K562 (cell line): ENCODE measurements around the gene IGF2R. TPM values are rescaled to one million over a fixed set of nuclear protein-coding genes. Genes with fewer than 3 reads are reported as not detected.

Source experiments
- ATAC-seq: fragments of 200-7000 bp; cut with Tn5 transposase; 3 replicates; pipeline ENCODE4 v1.9.1; 2020; ENCODE audit warnings: moderate library complexity
- BruUV-seq: library from RNA; stranded (reverse); fragments of 400-500 nt; replicated peaks from 2 replicates; lab custom pipeline; 2021; lab: Mats Ljungman, UMichigan
- CTCF ChIA-PET: fragments of 300-600 bp; formaldehyde crosslinking; extraction: SDS; loops from one replicate; lab custom pipeline; 2021; ENCODE audit warnings: low intra/inter-chr PET ratio; lab: Yijun Ruan, JAX
- POLR2A ChIA-PET: fragments of 300-600, 350-650 bp; sonication (Branson Sonifier 250); formaldehyde crosslinking; extraction: SDS; loops from one replicate; lab custom pipeline; 2021; ENCODE audit warnings: antibody characterized with exemption, inconsistent platforms; lab: Yijun Ruan, JAX
- DNase-seq, 4 experiments: peaks; one replicate each; pipeline versions ENCODE4 v3.0.0 to v3.0.0-alpha.2; 2011 to 2018; ENCODE audit warnings: low spot score in 3 of 4, mixed read lengths in 3 of 4; ENCODE audit errors: extremely low read depth in 1 of 4
- FAIRE-seq: peaks from 2 replicates; lab custom pipeline; 2011; peaks lifted over from hg19 to GRCh38; lab: Jason Lieb, UNC
- H2AFZ ChIP-seq: 2 replicates; pipeline ENCODE4 v1.6.0; 2011; ENCODE audit warnings: low read depth, low read length, control low read depth, inconsistent platforms
- H3K27ac ChIP-seq: fragments of 200-600 bp; 3 replicates; pipeline ENCODE4 v1.8.0; 2011; ENCODE audit warnings: low read depth, mild to moderate bottlenecking, control low read depth, inconsistent platforms, low read length, moderate library complexity, mixed read lengths; ENCODE audit errors: extremely low read depth
- H3K27me3 ChIP-seq, 2 experiments: fragments of 300-600 bp in 1 of 2; 2 replicates in 1 of 2; 3 replicates in 1 of 2; pipeline versions ENCODE4 v1.6.0 to v1.8.0; 2011; ENCODE audit warnings: inconsistent platforms in 2 of 2, low read length in 2 of 2, mild to moderate bottlenecking in 1 of 2, mixed read lengths in 1 of 2, moderate library complexity in 1 of 2; ENCODE audit not compliant: control insufficient read depth in 2 of 2, insufficient read depth in 2 of 2
- H3K36me3 ChIP-seq: fragments of 300-600 bp; 3 replicates; pipeline ENCODE4 v1.8.0; 2011; ENCODE audit warnings: mild to moderate bottlenecking, low read length, inconsistent platforms; ENCODE audit not compliant: control insufficient read depth, insufficient read depth
- H3K4me1 ChIP-seq, 2 experiments: fragments of 200-600 bp in 1 of 2; replicated peaks in 1 of 2; 2 replicates in 1 of 2; 3 replicates in 1 of 2; pipeline versions ENCODE4 v1.5.1 to v1.8.0; 2011; ENCODE audit warnings: inconsistent platforms in 2 of 2, low read length in 2 of 2, mild to moderate bottlenecking in 1 of 2, mixed read lengths in 1 of 2, moderate library complexity in 1 of 2; ENCODE audit not compliant: control insufficient read depth in 2 of 2, insufficient read depth in 2 of 2
- H3K4me2 ChIP-seq: 2 replicates; pipeline ENCODE4 v1.6.1; 2011; ENCODE audit warnings: low read length, control low read depth, inconsistent platforms, mixed read lengths; ENCODE audit not compliant: insufficient read depth
- H3K4me3 ChIP-seq: fragments of 200-600 bp; sonication (generic), shearing (Covaris generic); 2 replicates; pipeline ENCODE4 v1.5.1; 2016; ENCODE audit warnings: control low read depth, inconsistent platforms
- H3K79me2 ChIP-seq: fragments of 200-600 bp; 3 replicates; pipeline ENCODE4 v1.8.0; 2011; ENCODE audit warnings: low read length, inconsistent platforms; ENCODE audit not compliant: control insufficient read depth, insufficient read depth
- H3K9ac ChIP-seq, 2 experiments: 2 replicates each; pipeline versions ENCODE4 v1.6.0 to v1.6.1; 2011; ENCODE audit warnings: low read depth in 2 of 2, low read length in 2 of 2, control low read depth in 1 of 2, inconsistent platforms in 1 of 2, mild to moderate bottlenecking in 1 of 2, mixed read lengths in 1 of 2; ENCODE audit not compliant: insufficient read depth in 1 of 2
- H3K9me1 ChIP-seq: one replicate; pipeline ENCODE4 v1.6.0; 2011; ENCODE audit warnings: inconsistent platforms, mild to moderate bottlenecking, low read length, moderate library complexity; ENCODE audit not compliant: control insufficient read depth, insufficient read depth
- H3K9me3 ChIP-seq: replicated peaks from 2 replicates; pipeline ENCODE4 v1.5.1; 2011; ENCODE audit warnings: low read depth, low read length, inconsistent platforms; ENCODE audit not compliant: control insufficient read depth, insufficient read depth
- H4K20me1 ChIP-seq: replicated peaks from 2 replicates; pipeline ENCODE4 v1.6.1; 2011; ENCODE audit warnings: low read length, inconsistent platforms, mixed read lengths; ENCODE audit not compliant: control insufficient read depth, insufficient read depth
- NFIC ChIP-seq: fragments of 450-650 bp; IDR thresholded peaks from 2 replicates; pipeline ENCODE4 v1.6.1; 2017; ENCODE audit warnings: mild to moderate bottlenecking, inconsistent platforms
- PURB ChIP-seq: sonication (generic); formaldehyde crosslinking; IDR thresholded peaks from 2 replicates; pipeline ENCODE4 v1.9.0; 2021; ENCODE audit warnings: low read depth, mild to moderate bottlenecking, missing genetic modification reagents
- RHOXF2B ChIP-seq: fragments of 250-450 bp; sonication (Bioruptor Pico); conservative IDR thresholded peaks from 2 replicates; pipeline ENCODE4 v1.5.1; 2021
- TAF15 ChIP-seq: fragments of 200-400 bp; formaldehyde crosslinking; IDR thresholded peaks from 2 replicates; pipeline ENCODE4 v1.6.1; 2017; ENCODE audit warnings: mild to moderate bottlenecking, low read depth, low read length, moderate library complexity
- U2AF1 ChIP-seq: fragments of 200-400 bp; formaldehyde crosslinking; optimal IDR thresholded peaks from 2 replicates; pipeline ENCODE3; 2017; ENCODE audit warnings: mild to moderate bottlenecking, low read depth, low read length, moderate library complexity
- ZFP36 ChIP-seq: fragments of 150-350 bp; IDR thresholded peaks from 2 replicates; pipeline ENCODE4 v1.6.1; 2018; ENCODE audit warnings: low read length, low read depth; ENCODE audit not compliant: partially characterized antibody
- ZNF274 ChIP-seq: IDR thresholded peaks from 2 replicates; pipeline ENCODE4 v1.6.1; 2011; ENCODE audit warnings: low read depth, mild to moderate bottlenecking, low read length, moderate library complexity, borderline replicate concordance
- whole genome bisulfite sequencing: fragments of 100-300 bp; shearing (Covaris generic); methylation state at CpG from one replicate; pipeline ENCODE4 v1.1.6; 2016; ENCODE audit warnings: low coverage, mixed read lengths; ENCODE audit not compliant: insufficient coverage; ENCODE audit errors: missing lambda C conversion rate; 5-methylcytosine and 5-hydroxymethylcytosine counted together
- in situ Hi-C: fragments of 300-500 bp; cut with MboI; formaldehyde crosslinking; loops from 4 replicates; pipeline ENCODE4 v1.15.0; 2018; ENCODE audit warnings: inconsistent platforms, mixed read lengths
- intact Hi-C: fragments of 100-400 bp; cut with micrococcal nuclease; formaldehyde crosslinking; loops from 2 replicates; pipeline ENCODE4 v1.14.2; 2022
- polyA plus RNA-seq, 8 experiments: library from polyadenylated mRNA; depleted of rRNA in 4 of 8; stranded (reverse) in 5 of 8; unstranded in 3 of 8; fragments of >200 nt; fragmentation: Nextera tagmentation in 2 of 8; fragmentation: Illumina TruSeq in 1 of 8; extraction: Ambion mirVana in 2 of 8; extraction: Trizol in 1 of 8; gene quantifications; 2 replicates each; pipeline versions ENCODE4 v1.2.1 to v1.2.3, GENCODE V29; 2011 to 2014; ENCODE audit warnings: inconsistent platforms in 1 of 8, missing spikeins in 1 of 8
- total RNA-seq, 7 experiments: library from RNA; depleted of rRNA in 6 of 7; stranded (reverse); fragments of >200 nt in 6 of 7; fragmentation: Illumina TruSeq in 2 of 7; extraction: Trizol in 2 of 7; gene quantifications; 2 replicates each; pipeline versions ENCODE4 v1.2.1 to v1.2.3, GENCODE V29; 2011 to 2021; ENCODE audit warnings: low replicate concordance in 1 of 7
- TF ChIP-seq, protein P1 (sequence below): fragments of 250-450 bp; sonication (Bioruptor Pico); IDR thresholded peaks from 2 replicates; pipeline ENCODE4 v1.8.0; 2021; ENCODE audit warnings: moderate library complexity, mild to moderate bottlenecking, inconsistent platforms

Gene IGF2R
- total and polyA plus RNA-seq, 9 of the 15 experiments (the other 6 are each of a cell fraction or from before 2014, with no cell fraction given) = 3.5 to 92.3 (median 34.5) TPM

DNA sequence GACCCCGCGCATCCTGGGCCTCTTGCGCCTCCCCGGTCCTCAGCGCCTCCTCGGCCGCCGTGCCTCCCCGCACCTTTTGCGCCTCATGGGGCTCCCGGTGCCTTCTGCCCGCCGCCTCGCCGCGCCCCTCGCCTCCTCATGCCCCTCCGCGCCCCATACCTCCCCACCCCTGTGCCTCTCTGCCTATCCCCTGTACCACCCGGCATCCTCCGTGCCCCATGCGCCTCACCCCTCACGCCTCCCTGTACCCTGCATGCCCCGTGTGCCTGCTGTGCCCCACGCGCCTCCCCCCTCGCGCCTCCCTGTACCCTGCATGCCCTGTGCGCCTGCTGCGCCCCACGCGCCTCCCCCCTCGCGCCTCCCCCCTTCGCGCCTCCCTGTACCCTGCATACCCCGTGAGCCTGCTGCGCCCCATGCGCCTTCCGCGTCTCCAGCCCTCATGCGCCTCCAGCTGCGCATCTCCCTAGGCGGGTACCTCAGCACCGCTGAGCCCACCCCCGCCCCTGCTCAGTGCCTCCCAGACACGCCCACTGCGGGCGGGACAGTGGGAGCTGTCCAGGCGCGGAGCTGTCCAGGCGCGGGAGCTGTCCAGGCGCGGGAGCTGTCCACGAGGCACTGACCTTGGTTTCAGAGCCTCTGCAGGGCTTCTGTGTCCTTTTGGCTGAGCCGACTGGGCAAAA lies 37.1 kb downstream of the IGF2R start (continued):
- peak; percentile 17; the same call in 1 of the 2 replicates for TF ChIP-seq NFIC
- no peak for TF ChIP-seq U2AF1
- TF ChIP-seq ZNF274 = no peak
- no peak for TF ChIP-seq PURB (CRISPR knock-in tag)
- no peak for TF ChIP-seq ZFP36

DNA sequence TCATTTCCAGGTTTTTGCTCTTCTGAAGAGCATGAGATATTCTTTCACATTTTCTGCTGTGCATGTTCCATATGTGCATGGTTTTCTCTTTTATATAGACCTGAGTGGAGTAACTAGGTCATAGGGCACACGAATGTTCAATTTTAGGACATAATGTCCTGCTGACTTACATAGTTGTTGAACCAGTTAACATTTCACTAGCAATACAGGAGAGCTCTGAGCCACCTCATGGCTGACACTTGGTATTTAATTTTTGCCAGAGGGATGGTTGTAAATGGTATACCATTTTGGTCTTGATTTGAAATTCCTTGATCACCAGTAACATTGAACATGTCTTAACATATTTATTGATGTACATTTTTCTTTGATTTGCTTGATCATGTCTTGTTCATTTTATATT lies 38.3 kb downstream of the IGF2R start:
- ATAC-seq (no peak), FAIRE-seq (no peak)

More for the DNA sequence above, 38.3 kb downstream of the IGF2R start:
- no peaks in the 10 kb centered on the region for H3K27me3 ChIP-seq
- no peak overlapping the region for H3K4me2 ChIP-seq
- H3K36me3 ChIP-seq = peaks cover 68% of the 10 kb centered on the region
- in situ Hi-C loops = no loop called here
- BruUV-seq = no TSS peak
- POLR2A ChIA-PET = no interaction called here
- no peak overlapping the region for H2AFZ ChIP-seq
- H3K9ac ChIP-seq = no peak overlapping the region
- peaks cover 0 to 13% of the 10 kb centered on the region in 2 experiments; a peak in 3 of 5 replicates for H3K4me1 ChIP-seq
- TF ChIP-seq TAF15 = no peak
- no peak for TF ChIP-seq RHOXF2B
- TF ChIP-seq, protein P1, sequence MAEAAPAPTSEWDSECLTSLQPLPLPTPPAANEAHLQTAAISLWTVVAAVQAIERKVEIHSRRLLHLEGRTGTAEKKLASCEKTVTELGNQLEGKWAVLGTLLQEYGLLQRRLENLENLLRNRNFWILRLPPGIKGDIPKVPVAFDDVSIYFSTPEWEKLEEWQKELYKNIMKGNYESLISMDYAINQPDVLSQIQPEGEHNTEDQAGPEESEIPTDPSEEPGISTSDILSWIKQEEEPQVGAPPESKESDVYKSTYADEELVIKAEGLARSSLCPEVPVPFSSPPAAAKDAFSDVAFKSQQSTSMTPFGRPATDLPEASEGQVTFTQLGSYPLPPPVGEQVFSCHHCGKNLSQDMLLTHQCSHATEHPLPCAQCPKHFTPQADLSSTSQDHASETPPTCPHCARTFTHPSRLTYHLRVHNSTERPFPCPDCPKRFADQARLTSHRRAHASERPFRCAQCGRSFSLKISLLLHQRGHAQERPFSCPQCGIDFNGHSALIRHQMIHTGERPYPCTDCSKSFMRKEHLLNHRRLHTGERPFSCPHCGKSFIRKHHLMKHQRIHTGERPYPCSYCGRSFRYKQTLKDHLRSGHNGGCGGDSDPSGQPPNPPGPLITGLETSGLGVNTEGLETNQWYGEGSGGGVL (CRISPR knock-in tag) = no peak
- CTCF ChIA-PET = no interaction called here
- H4K20me1 ChIP-seq = no peaks in the 10 kb centered on the region
- peaks cover 7% of the 10 kb centered on the region; the same call in 1 of the 2 replicates for H3K9me3 ChIP-seq
- 88% methylated on average over 1 of the region's 1 CpG for WGBS
- H3K4me3 ChIP-seq = no peak overlapping the region
- no peaks in the 10 kb centered on the region for H3K9me1 ChIP-seq
- no peak overlapping the region for H3K27ac ChIP-seq
- peaks cover 68% of the 10 kb centered on the region for H3K79me2 ChIP-seq
- intact Hi-C loops = loop anchor here (10.0 kb wide), 1 partner anchor 1102 kb away; no protein-coding TSS in a partner anchor
- DNase-seq = no peak
